HEK293T (cell line): Measurements from ENCODE around the gene GNB1L.

Source experiments
- CTCF ChIA-PET: fragments of 350-600 bp; formaldehyde crosslinking; extraction: SDS; loops from one replicate; lab custom pipeline; 2021; ENCODE audit warnings: antibody characterized with exemption, inconsistent platforms; lab: Yijun Ruan, JAX
- POLR2A ChIA-PET: fragments of 350-600 bp; formaldehyde crosslinking; extraction: SDS; loops from one replicate; lab custom pipeline; 2020; ENCODE audit warnings: antibody characterized with exemption, inconsistent platforms; lab: Yijun Ruan, JAX
- DNase-seq: peaks from one replicate; pipeline ENCODE4 v3.0.0; 2012; ENCODE audit warnings: mixed read lengths; ENCODE audit errors: extremely low spot score
- ARNT ChIP-seq: fragments of 450-650 bp; IDR thresholded peaks from 2 replicates; pipeline ENCODE4 v1.6.1; 2017; ENCODE audit warnings: mild to moderate bottlenecking
- BHLHE40 ChIP-seq: fragments of 450-650 bp; IDR thresholded peaks from 2 replicates; pipeline ENCODE4 v1.6.1; 2016; ENCODE audit warnings: mild to moderate bottlenecking, moderate library complexity, borderline replicate concordance
- CTBP1 ChIP-seq: fragments of 450-650 bp; IDR thresholded peaks from 2 replicates; pipeline ENCODE4 v1.6.1; 2016; ENCODE audit warnings: borderline replicate concordance
- ELF4 ChIP-seq: fragments of 450-650 bp; IDR thresholded peaks from 2 replicates; pipeline ENCODE4 v1.6.1; 2017; ENCODE audit warnings: antibody characterized with exemption
- FOXA1 ChIP-seq: fragments of 450-650 bp; IDR thresholded peaks from 2 replicates; pipeline ENCODE4 v1.6.1; 2016; ENCODE audit warnings: mild to moderate bottlenecking
- FOXK2 ChIP-seq: fragments of 450-650 bp; IDR thresholded peaks from 2 replicates; pipeline ENCODE4 v1.6.1; 2016; ENCODE audit warnings: mild to moderate bottlenecking
- FOXM1 ChIP-seq: fragments of 450-650 bp; IDR thresholded peaks from 2 replicates; pipeline ENCODE4 v1.6.1; 2017; ENCODE audit warnings: mild to moderate bottlenecking, borderline replicate concordance
- HDGF ChIP-seq: fragments of 450-650 bp; IDR thresholded peaks from 2 replicates; pipeline ENCODE4 v1.6.1; 2017; ENCODE audit warnings: antibody characterized with exemption, borderline replicate concordance
- L3MBTL2 ChIP-seq: fragments of 450-650 bp; conservative IDR thresholded peaks from 2 replicates; pipeline ENCODE4 v1.6.1; 2016; ENCODE audit warnings: mild to moderate bottlenecking
- LEF1 ChIP-seq: fragments of 450-650 bp; IDR thresholded peaks from 2 replicates; pipeline ENCODE4 v1.6.1; 2017; ENCODE audit warnings: mild to moderate bottlenecking, borderline replicate concordance
- NFRKB ChIP-seq: fragments of 450-650 bp; IDR thresholded peaks from 2 replicates; pipeline ENCODE4 v1.6.1; 2016; ENCODE audit warnings: mild to moderate bottlenecking, moderate library complexity
- PKNOX1 ChIP-seq: fragments of 450-650 bp; IDR thresholded peaks from 2 replicates; pipeline ENCODE4 v1.6.1; 2016
- SP1 ChIP-seq: fragments of 450-650 bp; IDR thresholded peaks from 2 replicates; pipeline ENCODE4 v1.6.1; 2017
- SUZ12 ChIP-seq: fragments of 450-650 bp; IDR thresholded peaks from 2 replicates; pipeline ENCODE4 v1.6.1; 2016; ENCODE audit warnings: mild to moderate bottlenecking
- TARDBP ChIP-seq: fragments of 450-650 bp; IDR thresholded peaks from 2 replicates; pipeline ENCODE4 v1.6.1; 2016
- ZNF384 ChIP-seq: fragments of 450-650 bp; IDR thresholded peaks from 2 replicates; pipeline ENCODE4 v1.6.1; 2016

The GNB1L gene

GRCh38 chr22:19876941-19877625 is 22.4 kb upstream of the GNB1L start:
- TF ChIP-seq FOXK2 (no peak), HDGF (no peak), SUZ12 (no peak), L3MBTL2 (no peak), PKNOX1 (no peak), LEF1 (no peak), FOXA1 (no peak), ARNT (no peak)
- CTCF ChIA-PET = no interaction called here

GRCh38 chr22:19876314-19876940 is 21.8 kb upstream of the GNB1L start:
- DNase-seq = no peak
- CTCF ChIA-PET = no interaction called here
- TF ChIP-seq BHLHE40 (no peak), FOXM1 (no peak), FOXK2 (no peak), ZNF384 (no peak), LEF1 (no peak), HDGF (no peak), FOXA1 (no peak), SP1 (no peak), PKNOX1 (no peak), L3MBTL2 (no peak), CTBP1 (no peak)
- POLR2A ChIA-PET = no interaction called here

More at GRCh38 chr22:19876941-19877625, 22.4 kb upstream of the GNB1L start:
- POLR2A ChIA-PET = no interaction called here
- DNase-seq = no peak

GRCh38 chr22:19875531-19876313 is 21.0 kb upstream of the GNB1L start:
- ChIA-PET CTCF (no interaction called here), POLR2A (interaction anchor here (2.0 kb wide), 1 partner anchor 21 kb away, joined by 16 read pairs; the partner anchor contains the start of genes GNB1L and RTL10)
- no peak for DNase-seq
- TF ChIP-seq HDGF (0 out of 2 replicates have a peak, but pooled peaks have one; percentile 1), FOXM1 (no peak), FOXA1 (no peak), ELF4 (no peak)

GRCh38 chr22:19875061-19875530 is 20.4 kb upstream of the GNB1L start:
- DNase-seq = no peak

More at GRCh38 chr22:19875061-19875530, 20.4 kb upstream of the GNB1L start:
- CTCF ChIA-PET = interaction anchor here (0.8 kb wide), 1 partner anchor 145 kb away, joined by 4 read pairs; no protein-coding TSS in a partner anchor
- no peak for TF ChIP-seq TARDBP
- TF ChIP-seq L3MBTL2 = no peak
- no peak for TF ChIP-seq SUZ12
- TF ChIP-seq NFRKB = no peak
- TF ChIP-seq ARNT = no peak
- TF ChIP-seq FOXM1 = no peak
- TF ChIP-seq HDGF = no peak
- no peak for TF ChIP-seq SP1
- no peak for TF ChIP-seq FOXK2
- no peak for TF ChIP-seq ELF4
- no peak for TF ChIP-seq CTBP1
- TF ChIP-seq PKNOX1 = no peak
- TF ChIP-seq ZNF384 = no peak
- TF ChIP-seq BHLHE40 = no peak
- TF ChIP-seq LEF1 = no peak
- POLR2A ChIA-PET = interaction anchor here (2.0 kb wide), 1 partner anchor 20 kb away, joined by 16 read pairs; the partner anchor contains the start of genes GNB1L and RTL10
